NCI-H2171 treated with DMSO at 0.1 percent for 48 hours (cell line): ENCODE measurements around the gene MEF2C.

Experiments used
- DNase-seq: peaks from one replicate; lab custom pipeline; 2025; lab: John Stamatoyannopoulos, UW

MEF2C gene

GRCh38 chr5:88888291-88888690, 5.3 kb upstream of the MEF2C start:
- no peak for DNase-seq

DNA sequence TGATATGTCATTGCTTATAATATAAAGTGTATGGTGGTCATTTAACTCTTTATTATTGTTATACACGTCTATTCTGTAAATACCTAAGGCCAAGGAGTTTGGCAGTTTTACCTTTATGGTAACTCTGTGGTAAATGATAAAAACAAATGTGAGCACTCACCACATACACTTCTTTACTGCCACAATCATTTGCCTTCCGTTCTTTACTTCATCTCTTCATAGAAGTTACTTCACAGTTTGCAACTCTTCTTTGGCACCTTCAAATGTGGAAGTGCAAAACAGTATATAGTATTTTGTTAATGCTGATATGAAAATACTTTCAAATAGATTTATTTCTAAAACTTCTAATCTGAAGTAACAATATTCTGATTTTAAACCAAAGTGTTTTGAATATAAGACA, 4.4 kb upstream of the MEF2C start:
- DNase-seq, result no peak

DNA sequence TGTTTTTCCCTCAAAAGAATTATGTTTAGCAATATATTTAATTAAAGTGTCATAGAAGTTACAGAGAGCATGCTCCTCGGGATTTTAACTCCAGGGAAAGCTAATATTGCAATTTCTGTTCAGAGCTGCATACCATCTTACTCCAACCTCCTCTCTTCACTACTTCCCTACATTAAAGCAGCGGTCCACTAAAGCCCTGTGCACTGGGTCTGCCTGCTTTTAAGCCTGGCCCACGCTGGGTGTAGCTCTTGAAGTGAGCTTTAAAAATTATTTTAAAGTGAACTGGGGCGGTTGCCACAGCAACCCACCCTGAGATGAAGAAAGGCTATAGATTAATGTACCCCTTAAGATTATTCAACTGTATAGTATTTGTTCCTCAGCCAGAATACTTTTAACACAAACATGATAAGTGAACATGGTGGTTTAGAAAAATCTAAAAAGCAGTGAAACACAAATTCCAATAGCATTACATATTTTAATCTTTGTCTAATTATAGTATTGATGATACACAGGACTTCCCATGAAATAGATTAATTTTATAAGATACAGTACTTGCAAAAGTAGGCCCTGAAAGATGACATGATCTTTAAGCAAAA, 3.9 kb upstream of the MEF2C start:
- DNase-seq, result no peak

- no peak for DNase-seq
These were observed 3.3 kb upstream of the MEF2C start for GRCh38 chr5:88886252-88886651.

DNA sequence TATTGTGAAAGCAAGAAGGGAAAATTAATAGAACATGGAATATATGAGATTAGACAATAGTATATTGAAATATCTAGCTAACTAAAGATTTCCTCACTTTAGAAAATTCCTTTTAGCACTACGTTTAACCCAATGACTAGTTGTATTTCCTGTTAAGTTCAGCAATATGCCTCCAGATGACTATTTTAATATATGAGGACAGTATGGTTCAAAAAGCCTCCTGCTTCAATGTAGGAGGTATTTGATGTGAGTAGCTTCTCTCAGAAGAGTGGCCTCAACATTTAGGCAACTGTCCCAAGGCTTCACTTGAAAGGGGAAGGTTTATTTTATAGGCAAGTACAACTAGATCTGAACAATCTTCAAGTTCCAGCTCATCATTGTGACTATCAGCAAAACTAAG, 2.0 kb upstream of the MEF2C start:
- no peak for DNase-seq

DNA sequence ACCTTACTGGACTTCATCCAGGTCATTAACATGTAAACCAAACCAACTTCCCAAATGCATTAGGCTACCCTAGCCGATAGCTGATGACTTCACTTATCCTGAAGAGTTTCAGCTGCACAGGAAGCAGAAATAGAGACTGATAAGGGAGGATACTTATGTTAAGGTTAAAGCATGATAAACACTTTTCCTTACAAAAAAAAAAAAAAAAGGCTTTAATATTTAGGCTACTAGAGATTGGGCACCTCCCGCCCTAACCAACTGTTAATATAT, 1.6 kb upstream of the MEF2C start:
- DNase-seq, result no peak

GRCh38 chr5:88883836-88884607, 1.0 kb upstream of the MEF2C start:
- no peak for DNase-seq

DNA sequence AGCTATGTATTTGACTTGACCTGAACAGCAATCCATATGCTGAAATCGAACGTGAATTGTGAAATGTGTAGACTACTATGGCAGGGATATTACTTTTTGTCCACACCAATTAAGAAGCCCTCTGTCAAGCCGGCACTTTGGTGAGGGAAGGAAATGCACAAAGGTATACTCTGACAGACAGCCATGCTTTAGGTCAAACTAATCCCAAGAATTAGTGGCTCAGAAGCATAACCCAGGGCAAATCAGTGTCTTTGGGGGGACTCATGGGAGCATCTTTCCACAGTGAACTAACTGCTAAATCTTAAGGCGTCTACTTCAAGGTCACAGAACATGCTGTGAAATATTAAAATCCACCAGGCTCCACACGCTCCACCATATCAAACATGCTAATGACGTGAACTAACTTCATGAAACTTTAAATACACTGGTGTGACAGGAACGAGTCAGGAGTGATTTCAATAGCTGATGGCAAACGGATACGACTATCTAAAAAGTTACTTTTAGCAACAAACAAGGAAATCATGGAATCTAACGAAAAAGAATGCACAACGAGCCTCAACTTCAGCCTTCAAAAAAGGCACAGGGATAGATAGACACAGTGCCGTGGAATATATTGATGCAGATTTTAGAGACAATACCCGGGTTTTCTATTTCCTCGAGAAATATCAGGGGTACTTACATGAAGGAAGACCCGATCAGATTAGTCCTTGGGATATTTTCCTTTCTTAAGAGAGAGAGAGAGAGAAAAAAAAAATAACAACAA, 527 bp downstream of the MEF2C start:
- no peak for DNase-seq

- DNase-seq, result no peak
These were observed 1.4 kb downstream of the MEF2C start for GRCh38 chr5:88881571-88881971.

DNA sequence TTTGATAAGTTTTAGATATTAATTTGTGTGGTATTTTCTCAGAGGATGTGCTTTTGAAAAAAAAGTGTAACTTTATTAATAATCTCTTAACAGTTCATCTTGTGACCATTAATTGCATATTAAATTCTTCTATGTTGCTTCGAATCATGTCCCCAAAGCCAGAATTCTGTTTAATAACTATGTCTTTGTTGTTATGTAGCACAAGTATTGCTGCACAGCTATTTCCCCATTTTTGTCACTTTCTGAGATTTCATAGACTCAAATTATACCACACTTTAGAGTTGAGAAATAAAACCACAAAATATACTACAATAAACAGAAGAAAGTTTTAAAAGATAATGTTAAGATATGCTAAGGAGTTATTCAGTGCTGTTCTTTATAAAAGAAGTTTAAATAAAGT, 2.8 kb downstream of the MEF2C start:
- DNase-seq, result no peak

- DNase-seq, result no peak
These were observed 3.3 kb downstream of the MEF2C start for GRCh38 chr5:88879724-88880123.

- DNase-seq, result no peak
These were observed 4.0 kb downstream of the MEF2C start for GRCh38 chr5:88878976-88879375.

DNA sequence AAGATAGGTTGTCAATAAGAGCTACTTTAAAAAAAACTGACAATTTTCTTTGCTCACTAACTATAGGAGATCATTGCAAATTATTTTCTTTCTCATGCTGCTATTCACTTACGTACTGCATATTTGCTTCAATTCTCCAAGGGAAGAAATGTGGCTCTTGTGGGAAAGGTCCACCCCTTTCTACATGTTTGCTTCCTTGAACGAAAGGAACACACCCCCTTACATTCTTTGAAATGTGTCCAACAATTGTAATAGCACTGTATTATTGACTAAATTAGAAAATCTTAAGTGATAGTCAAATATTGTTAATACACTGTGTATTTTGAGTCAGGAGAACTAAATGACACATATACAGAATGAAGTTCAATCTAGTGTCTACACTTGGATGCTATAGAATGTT, 5.2 kb downstream of the MEF2C start:
- no peak for DNase-seq

DNA sequence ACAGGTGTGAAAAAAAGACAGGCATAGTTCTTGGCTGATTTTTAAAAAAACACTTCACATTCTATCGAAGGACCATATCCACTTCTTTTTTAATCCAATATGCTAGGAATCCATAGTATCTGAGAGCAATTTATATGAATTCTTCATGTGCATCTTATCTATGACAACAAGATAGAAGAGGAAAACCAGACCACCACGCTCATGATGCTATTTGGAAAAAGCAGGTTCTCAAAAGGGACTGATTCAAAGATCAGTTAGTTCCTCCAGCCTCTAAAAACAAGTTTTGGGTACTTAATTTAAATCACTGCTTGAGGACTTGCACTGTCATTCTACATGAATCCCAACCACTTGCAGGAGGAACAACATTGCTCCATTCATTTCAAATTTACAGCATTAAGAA, 6.3 kb downstream of the MEF2C start:
- DNase-seq, result no peak

DNA sequence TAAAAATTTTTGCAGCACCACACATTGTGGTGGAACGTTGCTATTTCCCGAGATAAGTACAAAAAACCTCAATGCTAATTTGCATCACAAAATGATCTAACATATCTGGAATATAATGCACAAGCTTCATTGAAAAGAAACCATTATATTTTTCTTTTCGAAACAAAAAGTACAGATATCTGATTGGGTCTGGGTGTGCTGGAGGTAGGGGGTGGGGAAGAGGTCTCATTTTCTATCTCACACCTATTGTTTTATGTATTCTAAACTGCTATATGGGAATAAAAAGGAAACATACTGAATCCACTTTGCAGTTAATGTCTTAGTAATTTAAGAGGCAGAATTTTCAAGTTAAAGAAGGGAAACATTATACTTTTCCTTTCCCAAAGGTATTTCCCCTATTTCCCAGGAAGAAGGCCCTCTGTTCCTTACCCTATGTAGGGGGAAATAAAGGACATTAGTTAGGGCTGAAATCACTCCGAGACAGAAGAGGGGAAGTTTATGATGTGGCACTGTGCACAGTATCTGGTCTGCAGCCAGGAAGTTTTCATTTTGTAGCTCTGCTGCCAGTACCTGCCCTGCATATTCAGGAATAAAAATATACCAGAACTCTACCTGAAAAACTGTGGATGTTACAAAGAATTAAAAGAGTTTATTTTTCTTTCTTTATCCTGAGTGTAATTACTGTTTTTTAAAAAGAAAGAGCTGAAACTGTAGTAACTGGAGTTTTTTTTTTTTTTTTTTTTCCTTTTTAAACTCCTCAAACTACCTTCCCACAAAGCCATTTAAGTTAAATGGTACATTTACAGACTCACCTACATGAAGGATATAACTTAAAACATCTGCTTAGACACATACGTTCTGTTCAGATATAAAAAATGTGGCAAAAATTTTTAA, 7.4 kb downstream of the MEF2C start:
- DNase-seq, result no peak

DNA sequence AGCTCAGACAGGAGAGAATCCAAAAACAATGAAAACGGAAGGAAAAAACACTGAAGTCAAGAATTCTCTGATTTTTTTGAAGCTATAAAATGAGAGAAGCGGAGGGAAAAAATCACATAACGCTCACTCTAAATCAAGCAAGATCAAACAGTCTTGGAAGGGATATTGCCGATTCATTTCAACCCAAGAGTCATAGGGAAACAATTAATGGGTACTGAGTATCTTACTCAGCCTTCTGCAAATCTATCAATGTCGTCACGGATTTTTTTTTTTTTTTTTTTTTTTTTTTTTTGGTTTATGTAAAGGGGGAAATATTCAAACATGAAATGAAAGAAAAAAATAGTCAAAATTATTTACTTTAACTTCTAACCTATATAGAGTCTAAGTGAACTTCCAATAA, 9.5 kb downstream of the MEF2C start:
- no peak for DNase-seq

DNA sequence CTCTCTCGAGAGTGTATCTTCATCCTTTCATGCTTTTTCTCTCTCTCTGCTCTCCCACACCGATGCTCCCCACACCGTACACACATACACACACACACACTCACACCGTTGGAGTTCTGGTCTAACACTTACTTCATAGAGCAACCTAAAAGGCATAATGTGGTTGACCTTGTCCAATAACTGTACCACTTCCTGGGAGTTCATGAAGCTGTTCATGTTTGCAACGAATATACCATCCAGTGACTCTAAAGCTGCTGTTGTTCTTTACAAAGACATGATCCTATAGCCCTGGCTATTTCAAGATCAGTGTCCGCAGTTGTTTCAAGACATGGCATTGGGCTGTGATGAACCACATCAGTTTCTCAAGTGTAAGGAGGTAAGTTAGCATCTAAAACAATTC, 10.0 kb downstream of the MEF2C start:
- DNase-seq, result no peak

DNA sequence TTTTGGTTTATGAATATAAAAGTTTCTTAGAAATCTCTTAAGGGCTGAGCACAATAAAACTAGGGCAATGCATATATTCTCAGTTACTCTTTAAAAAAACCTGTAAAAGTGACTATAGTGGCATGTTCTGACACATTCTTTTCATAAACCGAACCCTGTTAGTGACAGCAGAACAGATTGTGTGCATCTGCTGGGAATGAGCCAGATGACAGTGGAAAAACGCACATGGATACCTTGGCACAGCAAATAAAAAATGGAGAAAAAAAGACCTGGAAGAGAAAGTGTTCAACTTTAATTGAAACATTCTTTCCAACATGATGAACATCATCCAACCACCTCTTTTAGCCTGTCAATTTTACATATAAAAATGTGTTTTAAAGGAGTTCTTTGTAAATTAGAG, 12.7 kb downstream of the MEF2C start:
- DNase-seq, result no peak

- no peak for DNase-seq
These were observed 14.4 kb downstream of the MEF2C start for GRCh38 chr5:88868468-88869068.

GRCh38 chr5:88867638-88868037, 15.3 kb downstream of the MEF2C start:
- no peak for DNase-seq

GRCh38 chr5:88863523-88863922, 19.5 kb downstream of the MEF2C start:
- DNase-seq, result no peak

DNA sequence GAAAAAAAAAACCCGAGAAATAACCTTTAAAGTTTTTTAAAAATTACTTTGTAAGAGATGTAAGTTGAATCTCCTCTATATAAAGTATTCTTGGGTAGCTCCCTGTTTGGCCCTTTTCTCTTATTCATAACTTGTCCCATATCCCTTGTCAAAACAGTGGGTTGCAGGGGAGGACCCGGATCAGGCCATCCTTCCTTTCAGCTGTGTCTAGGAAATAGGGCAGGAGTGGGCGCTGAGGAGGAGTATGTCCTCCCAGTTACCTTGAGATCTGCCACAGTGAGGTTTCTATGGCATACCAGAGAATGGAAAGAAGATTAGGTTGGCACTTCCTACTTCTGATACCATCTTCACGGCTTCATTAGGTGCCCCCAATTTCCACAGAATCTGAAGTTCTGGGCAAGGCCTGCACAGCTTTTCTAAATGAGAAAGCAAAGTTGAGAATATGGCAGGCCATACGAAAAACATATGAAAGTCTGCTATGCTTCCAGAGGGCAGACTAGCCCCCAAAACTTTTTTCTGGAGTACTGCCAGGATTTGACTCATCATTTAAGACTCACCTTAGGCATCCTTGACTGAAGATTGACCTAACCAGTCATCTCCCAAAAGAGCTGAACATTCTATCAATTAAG, 20.3 kb downstream of the MEF2C start:
- no peak for DNase-seq
